Fibroblast of lung (primary cell): ENCODE results near the gene SERPINB6. TPM values are rescaled to one million over a fixed set of nuclear protein-coding genes. Genes with fewer than 3 reads are reported as not detected.
A peak's percentile ranks its signal among the peaks of the same experiment; 100 is the strongest.

Experiments
- DNase-seq, 2 donors: peaks; one replicate each; pipeline versions ENCODE4 v3.0.0 to v3.0.0-alpha.2; 2010; ENCODE audit warnings: low read depth in 2 of 2
- H2AFZ ChIP-seq: 2 replicates; pipeline ENCODE4 v1.5.1; 2012; ENCODE audit warnings: low read length, control low read depth, inconsistent platforms
- H3K27ac ChIP-seq: 2 replicates; pipeline ENCODE4 v1.5.1; 2011; ENCODE audit warnings: low read length, control low read depth; ENCODE audit not compliant: insufficient read depth
- H3K27me3 ChIP-seq: 2 replicates; pipeline ENCODE4 v1.5.1; 2011; ENCODE audit warnings: mild to moderate bottlenecking, low read length; ENCODE audit not compliant: control insufficient read depth, insufficient read depth
- H3K36me3 ChIP-seq: 2 replicates; pipeline ENCODE4 v1.5.1; 2011; ENCODE audit warnings: low read length; ENCODE audit not compliant: control insufficient read depth, insufficient read depth
- H3K4me1 ChIP-seq: 2 replicates; pipeline ENCODE4 v1.5.1; 2011; ENCODE audit warnings: low read length; ENCODE audit not compliant: control insufficient read depth, insufficient read depth; ENCODE audit errors: extremely low read depth
- H3K4me2 ChIP-seq: 2 replicates; pipeline ENCODE4 v1.5.1; 2011; ENCODE audit warnings: low read length, control low read depth; ENCODE audit not compliant: insufficient read depth; ENCODE audit errors: extremely low read depth
- H3K4me3 ChIP-seq, 4 experiments: fragments of 200-600 bp in 1 of 4; sonication (generic) in 1 of 4; replicated peaks in 1 of 4; 2 replicates each; pipeline ENCODE4 v1.5.1; 2011 to 2016; ENCODE audit warnings: low read length in 4 of 4, low read depth in 3 of 4, mild to moderate bottlenecking in 3 of 4, control low read depth in 2 of 4, inconsistent platforms in 1 of 4, mixed read lengths in 1 of 4; ENCODE audit not compliant: insufficient read depth in 1 of 4; ENCODE audit errors: control extremely low read depth in 1 of 4
- H3K79me2 ChIP-seq: 2 replicates; pipeline ENCODE4 v1.5.1; 2012; ENCODE audit warnings: mild to moderate bottlenecking, low read length, inconsistent platforms; ENCODE audit not compliant: control insufficient read depth, insufficient read depth
- H3K9ac ChIP-seq: 2 replicates; pipeline ENCODE4 v1.5.1; 2011; ENCODE audit warnings: mild to moderate bottlenecking, low read length, control low read depth; ENCODE audit not compliant: insufficient read depth
- H3K9me3 ChIP-seq: 2 replicates; pipeline ENCODE4 v1.5.1; 2012; ENCODE audit warnings: low read depth, low read length; ENCODE audit not compliant: control insufficient read depth, insufficient read depth
- H4K20me1 ChIP-seq: 2 replicates; pipeline ENCODE4 v1.5.1; 2011; ENCODE audit warnings: low read length; ENCODE audit not compliant: control insufficient read depth, insufficient read depth; ENCODE audit errors: extremely low read depth
- EZH2 ChIP-seq: IDR thresholded peaks from 2 replicates; pipeline ENCODE4 v1.5.1; 2012; ENCODE audit warnings: low read length, control low read depth, mild to moderate bottlenecking; ENCODE audit errors: missing control alignments
- polyA plus RNA-seq, 2 donors: library from polyadenylated mRNA; depleted of rRNA in 1 of 2; stranded (reverse) in 1 of 2; unstranded in 1 of 2; fragments of >200 nt; gene quantifications; 2 replicates each; pipeline ENCODE4 v1.2.1, GENCODE V29; 2011 to 2012; ENCODE audit warnings: missing spikeins in 1 of 2
- total RNA-seq: library from RNA; depleted of rRNA; stranded (reverse); fragments of >200 nt; gene quantifications from 2 replicates; pipeline ENCODE4 v1.2.1, GENCODE V29; 2014
- TF ChIP-seq, protein P1 (sequence below), 2 donors: IDR thresholded peaks in 1 of 2; conservative IDR thresholded peaks in 1 of 2; 1 replicate in 1 of 2; 2 replicates in 1 of 2; pipeline ENCODE4 v1.5.1; 2011 to 2012; ENCODE audit warnings: low read length in 2 of 2, control low read depth in 1 of 2, inconsistent platforms in 1 of 2, low read depth in 1 of 2, mild to moderate bottlenecking in 1 of 2

Gene SERPINB6
- total and polyA plus RNA-seq, 2 donors (not counting 1 experiment from before 2014, with no cell fraction given): 83.9 to 181 TPM

DNA sequence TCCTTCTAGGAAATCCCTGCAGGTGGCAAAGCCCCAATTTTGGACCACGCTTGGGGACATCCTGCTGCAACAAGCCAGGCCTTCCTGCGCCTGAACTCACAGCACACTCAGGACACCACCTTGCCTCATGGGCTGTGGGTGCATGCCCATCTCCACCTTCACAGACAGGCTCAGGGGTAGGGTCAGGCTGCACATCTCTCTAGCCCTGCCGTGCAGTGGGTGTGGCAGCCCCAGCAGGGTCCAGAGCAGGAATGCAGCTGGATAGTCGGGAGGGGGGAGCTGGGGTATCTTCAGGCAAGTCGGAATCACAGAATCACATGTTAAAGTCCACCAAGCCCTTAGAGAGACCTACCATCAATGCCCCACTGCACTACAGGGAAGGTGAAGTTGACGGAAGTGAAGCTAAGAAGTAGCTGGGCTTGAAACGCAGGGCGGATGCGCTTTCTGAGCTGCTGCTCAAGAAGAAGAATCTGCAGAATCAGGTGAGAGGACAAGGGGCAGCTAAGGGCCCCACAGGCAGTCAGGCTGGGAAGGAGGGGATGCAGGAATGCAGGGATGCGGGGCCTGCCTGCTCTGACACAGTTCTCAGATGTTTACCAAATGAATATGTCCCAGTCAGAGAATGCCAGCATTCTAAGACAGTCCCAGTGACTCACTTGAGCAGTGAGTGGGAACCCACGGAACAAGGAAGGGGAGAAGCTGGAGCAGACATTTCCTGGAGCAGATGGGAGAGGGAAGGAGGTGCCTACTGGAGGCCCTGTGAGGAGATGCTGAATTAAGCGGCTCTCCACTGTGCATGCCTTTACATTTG is 11.3 kb downstream of the SERPINB6 start:
- peaks cover 65% of the 10 kb centered on the region for H3K79me2 ChIP-seq
- H3K27ac ChIP-seq: peak overlapping the region; percentile 60
- H3K9ac ChIP-seq: peak overlapping the region; percentile 20
- no peaks in the 10 kb centered on the region for H3K9me3 ChIP-seq
- H3K27me3 ChIP-seq: no peaks in the 10 kb centered on the region
- peaks cover 12% of the 10 kb centered on the region for H3K36me3 ChIP-seq
- no peak overlapping the region for H2AFZ ChIP-seq
- peak; percentile 55 to 87 for DNase-seq
- peaks cover 24% of the 10 kb centered on the region for H3K4me1 ChIP-seq
- H3K4me2 ChIP-seq: peak overlapping the region; percentile 56
- TF ChIP-seq, protein P1, sequence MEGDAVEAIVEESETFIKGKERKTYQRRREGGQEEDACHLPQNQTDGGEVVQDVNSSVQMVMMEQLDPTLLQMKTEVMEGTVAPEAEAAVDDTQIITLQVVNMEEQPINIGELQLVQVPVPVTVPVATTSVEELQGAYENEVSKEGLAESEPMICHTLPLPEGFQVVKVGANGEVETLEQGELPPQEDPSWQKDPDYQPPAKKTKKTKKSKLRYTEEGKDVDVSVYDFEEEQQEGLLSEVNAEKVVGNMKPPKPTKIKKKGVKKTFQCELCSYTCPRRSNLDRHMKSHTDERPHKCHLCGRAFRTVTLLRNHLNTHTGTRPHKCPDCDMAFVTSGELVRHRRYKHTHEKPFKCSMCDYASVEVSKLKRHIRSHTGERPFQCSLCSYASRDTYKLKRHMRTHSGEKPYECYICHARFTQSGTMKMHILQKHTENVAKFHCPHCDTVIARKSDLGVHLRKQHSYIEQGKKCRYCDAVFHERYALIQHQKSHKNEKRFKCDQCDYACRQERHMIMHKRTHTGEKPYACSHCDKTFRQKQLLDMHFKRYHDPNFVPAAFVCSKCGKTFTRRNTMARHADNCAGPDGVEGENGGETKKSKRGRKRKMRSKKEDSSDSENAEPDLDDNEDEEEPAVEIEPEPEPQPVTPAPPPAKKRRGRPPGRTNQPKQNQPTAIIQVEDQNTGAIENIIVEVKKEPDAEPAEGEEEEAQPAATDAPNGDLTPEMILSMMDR (conservative IDR thresholded peaks at IDR 0.05 in 1 of 2, IDR thresholded peaks at IDR 0.05 in 1 of 2; ENCODE audit: low read depth in 1 of 2, low read length in 2 of 2): no peak
- TF ChIP-seq EZH2: no peak
- H3K4me3 ChIP-seq: no peak overlapping the region
- H4K20me1 ChIP-seq: no peaks in the 10 kb centered on the region

DNA sequence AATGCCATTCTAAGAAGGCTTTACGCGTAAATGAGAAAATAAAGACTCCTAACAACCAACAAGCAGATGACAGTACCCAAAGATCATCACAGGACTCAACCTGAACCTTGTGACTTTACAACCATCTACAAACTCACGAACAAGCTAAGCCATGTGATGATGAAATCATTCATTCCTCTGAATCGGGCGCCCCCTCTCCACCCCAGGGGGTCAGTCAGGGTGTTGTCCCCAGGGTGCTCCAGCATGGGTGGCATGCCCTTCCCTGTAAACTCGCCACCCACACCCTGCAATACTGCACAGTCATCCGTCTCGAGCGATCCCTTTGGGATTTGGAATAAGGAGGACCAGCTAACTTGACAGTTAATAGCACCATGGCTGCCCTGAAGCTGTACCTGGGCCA is 12.6 kb downstream of the SERPINB6 start:
- Histone ChIP-seq H3K4me1 (peaks cover 24% of the 10 kb centered on the region), H3K9me3 (no peaks in the 10 kb centered on the region), H2AFZ (no peak overlapping the region), H3K4me2 (no peak overlapping the region), H3K27me3 (no peaks in the 10 kb centered on the region), H3K9ac (no peak overlapping the region), H3K4me3 (no peak overlapping the region), H3K27ac (no peak overlapping the region), H3K36me3 (peaks cover 12% of the 10 kb centered on the region), H3K79me2 (peaks cover 57% of the 10 kb centered on the region), H4K20me1 (no peaks in the 10 kb centered on the region)
- DNase-seq: no peak
- TF ChIP-seq, protein P1 (conservative IDR thresholded peaks at IDR 0.05 in 1 of 2, IDR thresholded peaks at IDR 0.05 in 1 of 2; ENCODE audit: low read depth in 1 of 2, low read length in 2 of 2): no peak
- TF ChIP-seq EZH2: no peak

DNA sequence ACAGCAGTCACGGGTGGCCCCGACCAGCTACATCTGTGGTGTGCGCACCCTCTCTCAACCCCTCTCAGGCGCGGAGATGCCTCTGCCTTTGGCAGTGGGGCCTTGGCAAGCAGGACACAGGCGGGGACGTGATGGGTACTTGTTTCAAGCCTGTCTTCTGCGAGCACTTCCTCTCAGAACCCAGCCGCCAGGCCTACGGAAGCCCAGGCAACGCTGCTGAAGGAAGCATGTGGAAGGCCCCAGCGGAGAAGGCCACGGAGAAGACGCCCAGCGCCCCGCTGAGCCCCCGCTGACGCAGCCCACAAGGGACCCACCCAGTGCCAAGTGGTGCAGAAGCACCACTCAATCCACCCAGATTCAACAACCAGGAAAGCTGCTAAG is 13.0 kb downstream of the SERPINB6 start:
- H3K27ac ChIP-seq: no peak overlapping the region
- peaks cover 53% of the 10 kb centered on the region for H3K79me2 ChIP-seq
- no peaks in the 10 kb centered on the region for H3K9me3 ChIP-seq
- TF ChIP-seq, protein P1 (conservative IDR thresholded peaks at IDR 0.05 in 1 of 2, IDR thresholded peaks at IDR 0.05 in 1 of 2; ENCODE audit: low read depth in 1 of 2, low read length in 2 of 2): no peak
- TF ChIP-seq EZH2: no peak
- no peaks in the 10 kb centered on the region for H3K27me3 ChIP-seq
- no peaks in the 10 kb centered on the region for H4K20me1 ChIP-seq
- H2AFZ ChIP-seq: no peak overlapping the region
- DNase-seq: no peak
- H3K36me3 ChIP-seq: peaks cover 12% of the 10 kb centered on the region
- H3K9ac ChIP-seq: no peak overlapping the region
- H3K4me1 ChIP-seq: peaks cover 24% of the 10 kb centered on the region
- no peak overlapping the region for H3K4me3 ChIP-seq
- H3K4me2 ChIP-seq: no peak overlapping the region
